IMR-90 (cell line): ENCODE results near the gene NFKBIB. TPM values are rescaled to one million over a fixed set of nuclear protein-coding genes. Genes with fewer than 3 reads are reported as not detected.
"Not testable (repeated sequence)": the region's sequence is repeated elsewhere in the genome, so short reads cannot be mapped to it uniquely, and the experiment has no call there.

ENCODE experiments used
- ATAC-seq: fragments of 200-7000 bp; cut with Tn5 transposase; 2 replicates; pipeline ENCODE4 v1.9.1; 2020; ENCODE audit warnings: low read depth, mild to moderate bottlenecking, moderate library complexity
- BruUV-seq: library from RNA; stranded (reverse); fragments of 400-500 nt; replicated peaks from 2 replicates; lab custom pipeline; 2021; lab: Mats Ljungman, UMichigan
- CTCF ChIA-PET: fragments of 300-600 bp; formaldehyde crosslinking; extraction: SDS; loops from one replicate; lab custom pipeline; 2021; ENCODE audit warnings: antibody characterized with exemption; lab: Yijun Ruan, JAX
- POLR2A ChIA-PET: fragments of 300-600 bp; sonication (Branson Sonifier 250); formaldehyde crosslinking; loops from one replicate; lab custom pipeline; 2022; ENCODE audit warnings: antibody characterized with exemption; ENCODE audit not compliant: unreplicated experiment; lab: Charles Lee
- DNase-seq: peaks from one replicate; pipeline ENCODE4 v3.0.0; 2013
- H2AFZ ChIP-seq: replicated peaks from 2 replicates; pipeline ENCODE3; 2013; ENCODE audit warnings: low read length, mild to moderate bottlenecking; ENCODE audit not compliant: poor library complexity
- H2AK5ac ChIP-seq: 2 replicates; pipeline ENCODE4 v1.6.1; 2013; ENCODE audit warnings: low read depth, low read length, inconsistent platforms
- H2AK9ac ChIP-seq: replicated peaks from 2 replicates; pipeline ENCODE3; 2013; ENCODE audit warnings: mild to moderate bottlenecking, low read depth, low read length, moderate library complexity; ENCODE audit not compliant: poor library complexity
- H2BK120ac ChIP-seq: 2 replicates; pipeline ENCODE4 v1.6.1; 2013; ENCODE audit warnings: low read depth, low read length, inconsistent platforms
- H2BK15ac ChIP-seq: 3 replicates; pipeline ENCODE4 v1.6.1; 2013; ENCODE audit warnings: low read depth, low read length, inconsistent platforms
- H2BK20ac ChIP-seq: 2 replicates; pipeline ENCODE4 v1.6.1; 2013; ENCODE audit warnings: low read depth, mild to moderate bottlenecking, inconsistent platforms, low read length, moderate library complexity
- H2BK5ac ChIP-seq: 2 replicates; pipeline ENCODE4 v1.6.1; 2013; ENCODE audit warnings: mild to moderate bottlenecking, low read depth, low read length, inconsistent platforms; ENCODE audit not compliant: poor library complexity, severe bottlenecking
- H3K14ac ChIP-seq: replicated peaks from 2 replicates; pipeline ENCODE4 v1.6.1; 2013; ENCODE audit warnings: low read depth, low read length, inconsistent platforms
- H3K18ac ChIP-seq: 2 replicates; pipeline ENCODE4 v1.6.1; 2013; ENCODE audit warnings: low read depth, low read length, control low read depth
- H3K23ac ChIP-seq: 2 replicates; pipeline ENCODE4 v1.6.1; 2013; ENCODE audit warnings: low read depth, low read length, inconsistent platforms
- H3K27ac ChIP-seq: 2 replicates; pipeline ENCODE4 v1.5.1; 2013; ENCODE audit warnings: mild to moderate bottlenecking, control low read depth, low read length; ENCODE audit not compliant: insufficient read depth
- H3K27me3 ChIP-seq: 2 replicates; pipeline ENCODE4 v1.6.1; 2013; ENCODE audit warnings: low read length; ENCODE audit not compliant: control insufficient read depth, insufficient read depth
- H3K36me3 ChIP-seq: 2 replicates; pipeline ENCODE4 v1.6.1; 2013; ENCODE audit warnings: low read length, mixed read lengths; ENCODE audit not compliant: control insufficient read depth, insufficient read depth
- H3K4ac ChIP-seq: 2 replicates; pipeline ENCODE4 v1.6.1; 2013; ENCODE audit warnings: low read depth, low read length, inconsistent platforms
- H3K4me1 ChIP-seq: 2 replicates; pipeline ENCODE4 v1.6.1; 2013; ENCODE audit warnings: low read length, mixed read lengths; ENCODE audit not compliant: control insufficient read depth, insufficient read depth
- H3K4me2 ChIP-seq: 2 replicates; pipeline ENCODE4 v1.6.1; 2013; ENCODE audit warnings: low read depth, mild to moderate bottlenecking, control low read depth, low read length, moderate library complexity
- H3K4me3 ChIP-seq: 2 replicates; pipeline ENCODE4 v1.5.1; 2013; ENCODE audit warnings: low read depth, mild to moderate bottlenecking, control low read depth, low read length, moderate library complexity; ENCODE audit not compliant: insufficient read depth
- H3K56ac ChIP-seq: 2 replicates; pipeline ENCODE4 v1.6.1; 2013; ENCODE audit warnings: low read length, inconsistent platforms; ENCODE audit not compliant: insufficient read depth; ENCODE audit errors: extremely low read depth
- H3K79me1 ChIP-seq, 2 experiments: 2 replicates each; pipeline ENCODE4 v1.6.1; 2013; ENCODE audit warnings: low read length in 2 of 2, inconsistent platforms in 1 of 2, low read depth in 1 of 2
- H3K9ac ChIP-seq: 2 replicates; pipeline ENCODE4 v1.6.1; 2013; ENCODE audit warnings: low read depth, low read length, control low read depth
- H3K9me1 ChIP-seq: 2 replicates; pipeline ENCODE4 v1.6.1; 2013; ENCODE audit warnings: low read length, inconsistent platforms; ENCODE audit not compliant: insufficient read depth
- H3K9me3 ChIP-seq: 2 replicates; pipeline ENCODE4 v1.6.1; 2013; ENCODE audit warnings: low read length; ENCODE audit not compliant: control insufficient read depth, insufficient read depth
- H4K20me1 ChIP-seq: 2 replicates; pipeline ENCODE4 v1.6.1; 2013; ENCODE audit warnings: low read length, inconsistent platforms; ENCODE audit not compliant: insufficient read depth
- H4K5ac ChIP-seq: 2 replicates; pipeline ENCODE4 v1.6.1; 2013; ENCODE audit warnings: mild to moderate bottlenecking, low read depth, low read length, control low read depth
- H4K8ac ChIP-seq, 2 experiments: 2 replicates each; pipeline ENCODE4 v1.6.1; 2013; ENCODE audit warnings: low read depth in 2 of 2, low read length in 2 of 2, control low read depth in 1 of 2, inconsistent platforms in 1 of 2
- H4K91ac ChIP-seq: 2 replicates; pipeline ENCODE4 v1.6.1; 2013; ENCODE audit warnings: low read depth, low read length, inconsistent platforms; ENCODE audit not compliant: insufficient read depth
- MXI1 ChIP-seq: IDR thresholded peaks from 2 replicates; pipeline ENCODE4 v1.6.1; 2012; ENCODE audit warnings: low read depth, mild to moderate bottlenecking, low read length, moderate library complexity, borderline replicate concordance
- WGBS, 2 experiments: methylation state at CpG; one replicate each; pipeline versions ENCODE4 v1.1.5 to v1.1.7; 2013; ENCODE audit warnings: missing lambda C conversion rate in 2 of 2; ENCODE audit not compliant: insufficient read length in 1 of 2; ENCODE audit errors: extremely low coverage in 2 of 2; 5-methylcytosine and 5-hydroxymethylcytosine counted together
- dilution Hi-C: fragments of 300-500 bp; cut with HindIII; formaldehyde crosslinking; loops from one replicate; pipeline ENCODE4 v1.14.3; 2018; ENCODE audit warnings: low sequenced_read_pairs; ENCODE audit not compliant: unreplicated experiment
- in situ Hi-C: fragments of 300-500 bp; cut with MboI; formaldehyde crosslinking; loops from 3 replicates; pipeline ENCODE4 v1.14.3; 2019; ENCODE audit warnings: low sequenced_read_pairs, inconsistent platforms, mixed read lengths
- intact Hi-C: fragments of 100-400 bp; cut with micrococcal nuclease; formaldehyde crosslinking; loops from 2 replicates; pipeline ENCODE4 v1.10.0; 2022
- polyA plus RNA-seq, 3 experiments: library from polyadenylated mRNA; depleted of rRNA; stranded (reverse); fragments of >200 nt; gene quantifications; 2 replicates each; pipeline ENCODE4 v1.2.3, GENCODE V29; 2012; ENCODE audit warnings: low replicate concordance in 1 of 3
- total RNA-seq: library from RNA; depleted of rRNA; stranded (reverse); fragments of >200 nt; gene quantifications from 2 replicates; pipeline ENCODE4 v1.2.3, GENCODE V29; 2012

Gene NFKBIB
- total and polyA plus RNA-seq, 2 of the 4 experiments (the other 2 are of a cell fraction), result 7.5 to 25.5 TPM

- BruUV-seq, result no TSS peak
- in situ Hi-C loops, result no loop called here
- H3K18ac ChIP-seq, result no peak overlapping the region
Measured at GRCh38 chr19:38870612-38871011, 29.2 kb upstream of the NFKBIB start.

GRCh38 chr19:38873400-38873799 is 26.4 kb upstream of the NFKBIB start:
- H3K79me1 ChIP-seq, H2BK120ac ChIP-seq, H3K4me2 ChIP-seq, H4K20me1 ChIP-seq, H2AK5ac ChIP-seq, BruUV-seq, H3K9ac ChIP-seq, H3K36me3 ChIP-seq, H3K4me3 ChIP-seq, H3K9me1 ChIP-seq, H3K9me3 ChIP-seq, H4K91ac ChIP-seq, H2BK15ac ChIP-seq, H3K18ac ChIP-seq, H4K5ac ChIP-seq, H2BK5ac ChIP-seq, H2AK9ac ChIP-seq, DNase-seq, H4K8ac ChIP-seq, ATAC-seq, H3K4ac ChIP-seq, H3K27me3 ChIP-seq, dilution Hi-C loops, H2BK20ac ChIP-seq, H3K4me1 ChIP-seq, H3K27ac ChIP-seq, H3K56ac ChIP-seq, H2AFZ ChIP-seq, H3K14ac ChIP-seq, in situ Hi-C loops, H3K23ac ChIP-seq, intact Hi-C loops: not testable (repeated sequence)
- WGBS, 2 experiments, result no CpG with 5 or more reads among the region's 10 CpGs
- ChIA-PET POLR2A (interaction anchor here (0.6 kb wide), 1 partner anchor 46 kb away, joined by 3 read pairs; no protein-coding TSS in a partner anchor), CTCF (interaction anchor here (0.6 kb wide), 1 partner anchor 630 kb away, joined by 3 read pairs; no protein-coding TSS in a partner anchor)

More at GRCh38 chr19:38870612-38871011, 29.2 kb upstream of the NFKBIB start:
- no peak overlapping the region for H2BK20ac ChIP-seq
- H3K56ac ChIP-seq, result no peak overlapping the region
- H4K20me1 ChIP-seq, result no peaks in the 10 kb centered on the region
- ChIA-PET CTCF (no interaction called here), POLR2A (no interaction called here)
- no peak overlapping the region for H2AK9ac ChIP-seq
- TF ChIP-seq MXI1, result no peak
- peaks cover 7% of the 10 kb centered on the region for H3K9me1 ChIP-seq
- no peak overlapping the region for H3K23ac ChIP-seq
- H3K4me2 ChIP-seq, result no peak overlapping the region
- H4K8ac ChIP-seq, result no peak overlapping the region; a peak in 2 of 4 replicates
- no peak overlapping the region for H4K5ac ChIP-seq
- no peak overlapping the region for H3K27ac ChIP-seq
- H2AK5ac ChIP-seq, result no peak overlapping the region
- H2BK5ac ChIP-seq, result no peak overlapping the region
- H3K9ac ChIP-seq, result no peak overlapping the region
- peak overlapping the region; percentile 92 for H2AFZ ChIP-seq
- 80% methylated on average over 3 of the region's 19 CpGs; no CpG with 5 or more reads in 1 of the 2 experiments for WGBS, 2 experiments
- no peak overlapping the region for H2BK120ac ChIP-seq
- H2BK15ac ChIP-seq, result no peak overlapping the region
- intact Hi-C loops (no loop called here), dilution Hi-C loops (no loop called here)
- no peaks in the 10 kb centered on the region for H3K9me3 ChIP-seq
- no peaks in the 10 kb centered on the region for H3K27me3 ChIP-seq
- DNase-seq, result no peak
- H3K79me1 ChIP-seq, result no peaks in the 10 kb centered on the region
- H3K4me1 ChIP-seq, result peaks cover 5% of the 10 kb centered on the region; the same call in 1 of the 2 replicates
- no peak overlapping the region for H4K91ac ChIP-seq
- H3K36me3 ChIP-seq, result no peaks in the 10 kb centered on the region
- no peak for ATAC-seq
- no peak overlapping the region for H3K4me3 ChIP-seq
- no peak overlapping the region for H3K4ac ChIP-seq
- H3K14ac ChIP-seq, result no peak overlapping the region
